K562 (cell line): ENCODE results near the gene PCBP4. TPM values are rescaled to one million over a fixed set of nuclear protein-coding genes. Genes with fewer than 3 reads are reported as not detected.

Experiments
- ATAC-seq: fragments of 200-7000 bp; cut with Tn5 transposase; 3 replicates; pipeline ENCODE4 v1.9.1; 2020; ENCODE audit warnings: moderate library complexity
- BruUV-seq: library from RNA; stranded (reverse); fragments of 400-500 nt; replicated peaks from 2 replicates; lab custom pipeline; 2021; lab: Mats Ljungman, UMichigan
- CTCF ChIA-PET: fragments of 300-600 bp; formaldehyde crosslinking; extraction: SDS; loops from one replicate; lab custom pipeline; 2021; ENCODE audit warnings: low intra/inter-chr PET ratio; lab: Yijun Ruan, JAX
- POLR2A ChIA-PET: fragments of 300-600, 350-650 bp; sonication (Branson Sonifier 250); formaldehyde crosslinking; extraction: SDS; loops from one replicate; lab custom pipeline; 2021; ENCODE audit warnings: antibody characterized with exemption, inconsistent platforms; lab: Yijun Ruan, JAX
- DNase-seq, 4 experiments: peaks; one replicate each; pipeline versions ENCODE4 v3.0.0 to v3.0.0-alpha.2; 2011 to 2018; ENCODE audit warnings: low spot score in 3 of 4, mixed read lengths in 3 of 4; ENCODE audit errors: extremely low read depth in 1 of 4
- FAIRE-seq: peaks from 2 replicates; lab custom pipeline; 2011; peaks lifted over from hg19 to GRCh38; lab: Jason Lieb, UNC
- H2AFZ ChIP-seq: 2 replicates; pipeline ENCODE4 v1.6.0; 2011; ENCODE audit warnings: low read depth, low read length, control low read depth, inconsistent platforms
- H3K27ac ChIP-seq: fragments of 200-600 bp; 3 replicates; pipeline ENCODE4 v1.8.0; 2011; ENCODE audit warnings: low read depth, mild to moderate bottlenecking, control low read depth, inconsistent platforms, low read length, moderate library complexity, mixed read lengths; ENCODE audit errors: extremely low read depth
- H3K27me3 ChIP-seq, 2 experiments: fragments of 300-600 bp in 1 of 2; 2 replicates in 1 of 2; 3 replicates in 1 of 2; pipeline versions ENCODE4 v1.6.0 to v1.8.0; 2011; ENCODE audit warnings: inconsistent platforms in 2 of 2, low read length in 2 of 2, mild to moderate bottlenecking in 1 of 2, mixed read lengths in 1 of 2, moderate library complexity in 1 of 2; ENCODE audit not compliant: control insufficient read depth in 2 of 2, insufficient read depth in 2 of 2
- H3K36me3 ChIP-seq: fragments of 300-600 bp; 3 replicates; pipeline ENCODE4 v1.8.0; 2011; ENCODE audit warnings: mild to moderate bottlenecking, low read length, inconsistent platforms; ENCODE audit not compliant: control insufficient read depth, insufficient read depth
- H3K4me1 ChIP-seq, 2 experiments: fragments of 200-600 bp in 1 of 2; replicated peaks in 1 of 2; 2 replicates in 1 of 2; 3 replicates in 1 of 2; pipeline versions ENCODE4 v1.5.1 to v1.8.0; 2011; ENCODE audit warnings: inconsistent platforms in 2 of 2, low read length in 2 of 2, mild to moderate bottlenecking in 1 of 2, mixed read lengths in 1 of 2, moderate library complexity in 1 of 2; ENCODE audit not compliant: control insufficient read depth in 2 of 2, insufficient read depth in 2 of 2
- H3K4me2 ChIP-seq: 2 replicates; pipeline ENCODE4 v1.6.1; 2011; ENCODE audit warnings: low read length, control low read depth, inconsistent platforms, mixed read lengths; ENCODE audit not compliant: insufficient read depth
- H3K4me3 ChIP-seq: fragments of 200-600 bp; sonication (generic), shearing (Covaris generic); 2 replicates; pipeline ENCODE4 v1.5.1; 2016; ENCODE audit warnings: control low read depth, inconsistent platforms
- H3K79me2 ChIP-seq: fragments of 200-600 bp; 3 replicates; pipeline ENCODE4 v1.8.0; 2011; ENCODE audit warnings: low read length, inconsistent platforms; ENCODE audit not compliant: control insufficient read depth, insufficient read depth
- H3K9ac ChIP-seq, 2 experiments: 2 replicates each; pipeline versions ENCODE4 v1.6.0 to v1.6.1; 2011; ENCODE audit warnings: low read depth in 2 of 2, low read length in 2 of 2, control low read depth in 1 of 2, inconsistent platforms in 1 of 2, mild to moderate bottlenecking in 1 of 2, mixed read lengths in 1 of 2; ENCODE audit not compliant: insufficient read depth in 1 of 2
- H3K9me1 ChIP-seq: one replicate; pipeline ENCODE4 v1.6.0; 2011; ENCODE audit warnings: inconsistent platforms, mild to moderate bottlenecking, low read length, moderate library complexity; ENCODE audit not compliant: control insufficient read depth, insufficient read depth
- H3K9me3 ChIP-seq: replicated peaks from 2 replicates; pipeline ENCODE4 v1.5.1; 2011; ENCODE audit warnings: low read depth, low read length, inconsistent platforms; ENCODE audit not compliant: control insufficient read depth, insufficient read depth
- H4K20me1 ChIP-seq: replicated peaks from 2 replicates; pipeline ENCODE4 v1.6.1; 2011; ENCODE audit warnings: low read length, inconsistent platforms, mixed read lengths; ENCODE audit not compliant: control insufficient read depth, insufficient read depth
- ARID1B ChIP-seq: fragments of 450-650 bp; IDR thresholded peaks from 2 replicates; pipeline ENCODE4 v1.6.1; 2016; ENCODE audit warnings: antibody characterized with exemption, mild to moderate bottlenecking, inconsistent platforms
- CEBPB ChIP-seq: fragments of 450-650 bp; IDR thresholded peaks from 2 replicates; pipeline ENCODE4 v1.6.1; 2016; ENCODE audit warnings: missing genetic modification characterization, missing compliant biosample characterization
- CUX1 ChIP-seq: fragments of 200-800 bp; sonication (Bioruptor generic); IDR thresholded peaks from 2 replicates; pipeline ENCODE4 v1.6.1; 2016; ENCODE audit warnings: missing genetic modification characterization, missing compliant biosample characterization
- DNMT1 ChIP-seq: fragments of 450-650 bp; IDR thresholded peaks from 2 replicates; pipeline ENCODE4 v1.6.1; 2016; ENCODE audit warnings: antibody characterized with exemption, mild to moderate bottlenecking
- FOXP1 ChIP-seq: sonication (generic); formaldehyde crosslinking; IDR thresholded peaks from 2 replicates; pipeline ENCODE4 v1.8.0; 2022; ENCODE audit warnings: mild to moderate bottlenecking, missing genetic modification reagents
- HCFC1 ChIP-seq: IDR thresholded peaks from 2 replicates; pipeline ENCODE4 v1.6.1; 2012; ENCODE audit warnings: low read depth, low read length, improper control_type of control experiment
- HDAC1 ChIP-seq, 2 experiments: fragments of 450-650 bp; IDR thresholded peaks; 2 replicates each; pipeline ENCODE4 v1.6.1; 2016 to 2017; ENCODE audit warnings: inconsistent platforms in 1 of 2, mild to moderate bottlenecking in 1 of 2, moderate library complexity in 1 of 2
- ILK ChIP-seq: fragments of 450-650 bp; IDR thresholded peaks from 2 replicates; pipeline ENCODE4 v1.6.1; 2016; ENCODE audit warnings: missing genetic modification characterization, low read depth, mild to moderate bottlenecking, missing compliant biosample characterization, moderate library complexity, borderline replicate concordance
- KAT2B ChIP-seq: IDR thresholded peaks from one replicate; pipeline ENCODE4 v1.6.1; 2012; ENCODE audit warnings: low read depth, mild to moderate bottlenecking, control low read depth, inconsistent platforms, low read length, moderate library complexity
- PHB2 ChIP-seq: fragments of 450-650 bp; IDR thresholded peaks from 2 replicates; pipeline ENCODE4 v1.6.1; 2017; ENCODE audit warnings: low read depth
- RBM15 ChIP-seq: fragments of 200-400 bp; formaldehyde crosslinking; IDR thresholded peaks from 2 replicates; pipeline ENCODE4 v1.6.1; 2018; ENCODE audit warnings: mild to moderate bottlenecking, low read length, moderate library complexity; ENCODE audit not compliant: insufficient read depth
- RBM22 ChIP-seq: fragments of 200-400 bp; formaldehyde crosslinking; IDR thresholded peaks from 2 replicates; pipeline ENCODE4 v1.6.1; 2018; ENCODE audit warnings: low read length, low read depth; ENCODE audit not compliant: poor library complexity, severe bottlenecking
- ZBTB7A ChIP-seq: IDR thresholded peaks from 2 replicates; pipeline ENCODE4 v1.6.1; 2011; ENCODE audit warnings: low read depth, mild to moderate bottlenecking, low read length, moderate library complexity, borderline replicate concordance; ENCODE audit not compliant: control insufficient read depth
- ZNF740 ChIP-seq, 3 experiments: fragments of 200-800 bp in 1 of 3; sonication (Bioruptor generic) in 1 of 3; sonication (generic) in 1 of 3; formaldehyde crosslinking in 1 of 3; IDR thresholded peaks; 2 replicates each; pipeline versions ENCODE4 v1.6.1 to v1.8.0; 2016 to 2022; ENCODE audit warnings: mild to moderate bottlenecking in 2 of 3, missing compliant biosample characterization in 2 of 3, missing genetic modification characterization in 2 of 3, missing genetic modification reagents in 1 of 3
- WGBS: fragments of 100-300 bp; shearing (Covaris generic); methylation state at CpG from one replicate; pipeline ENCODE4 v1.1.6; 2016; ENCODE audit warnings: low coverage, mixed read lengths; ENCODE audit not compliant: insufficient coverage; ENCODE audit errors: missing lambda C conversion rate; 5-methylcytosine and 5-hydroxymethylcytosine counted together
- in situ Hi-C: fragments of 300-500 bp; cut with MboI; formaldehyde crosslinking; loops from 4 replicates; pipeline ENCODE4 v1.15.0; 2018; ENCODE audit warnings: inconsistent platforms, mixed read lengths
- intact Hi-C: fragments of 100-400 bp; cut with micrococcal nuclease; formaldehyde crosslinking; loops from 2 replicates; pipeline ENCODE4 v1.14.2; 2022
- polyA plus RNA-seq, 8 experiments: library from polyadenylated mRNA; depleted of rRNA in 4 of 8; stranded (reverse) in 5 of 8; unstranded in 3 of 8; fragments of >200 nt; fragmentation: Nextera tagmentation in 2 of 8; fragmentation: Illumina TruSeq in 1 of 8; extraction: Ambion mirVana in 2 of 8; extraction: Trizol in 1 of 8; gene quantifications; 2 replicates each; pipeline versions ENCODE4 v1.2.1 to v1.2.3, GENCODE V29; 2011 to 2014; ENCODE audit warnings: inconsistent platforms in 1 of 8, missing spikeins in 1 of 8
- total RNA-seq, 7 experiments: library from RNA; depleted of rRNA in 6 of 7; stranded (reverse); fragments of >200 nt in 6 of 7; fragmentation: Illumina TruSeq in 2 of 7; extraction: Trizol in 2 of 7; gene quantifications; 2 replicates each; pipeline versions ENCODE4 v1.2.1 to v1.2.3, GENCODE V29; 2011 to 2021; ENCODE audit warnings: low replicate concordance in 1 of 7

Gene PCBP4
- total and polyA plus RNA-seq, 9 of the 15 experiments (the other 6 are each of a cell fraction or from before 2014, with no cell fraction given): 0.06 to 5.8 (median 2.6) TPM

- TF ChIP-seq ZBTB7A (0 out of 2 replicates have a peak, but pooled peaks have one; percentile 16), KAT2B (no peak), PHB2 (no peak), ARID1B (no peak), HCFC1 (no peak), HDAC1 (IDR thresholded peaks at IDR 0.05) (peak in 1 of 2 experiments; percentile 61; a peak in 1 of 4 replicates), FOXP1 (CRISPR knock-in tag) (0 out of 2 replicates have a peak, but pooled peaks have one; percentile 34), ZNF740 (CRISPR knock-in tag; IDR thresholded peaks at IDR 0.05) (peak; percentile 78; the same call in 1 of the 2 replicates), ZNF740 (tag; IDR thresholded peaks at IDR 0.05) (no peak), CEBPB (no peak), RBM15 (no peak), ILK (no peak), RBM22 (no peak), DNMT1 (no peak), CUX1 (no peak)
- TF ChIP-seq, all 486 proteins: peak for 4
- Histone ChIP-seq H3K9ac (peak overlapping the region; percentile 78 to 92), H4K20me1 (no peaks in the 10 kb centered on the region), H3K9me1 (peaks cover 5% of the 10 kb centered on the region), H3K79me2 (peaks cover 35% of the 10 kb centered on the region), H3K36me3 (peaks cover 41% of the 10 kb centered on the region; the same call in 2 of the 3 replicates), H3K4me1 (peaks cover 19 to 33% of the 10 kb centered on the region in 2 experiments; a peak in 4 of 5 replicates), H3K27ac (peak overlapping the region; percentile 61), H2AFZ (no peak overlapping the region), H3K9me3 (no peaks in the 10 kb centered on the region), H3K4me2 (peak overlapping the region; percentile 83), H3K4me3 (peak overlapping the region; percentile 90), H3K27me3 (no peaks in the 10 kb centered on the region)
- BruUV-seq: no TSS peak
- ChIA-PET POLR2A (interaction anchor here (0.6 to 1.2 kb wide), 7 partner anchors 9 to 218 kb away, joined by 3 to 6 read pairs (median 4); partner anchors contain the start of gene ACY1), CTCF (interaction anchor here (1.0 kb wide), 1 partner anchor 203 kb away, joined by 4 read pairs; no protein-coding TSS in a partner anchor)
- intact Hi-C loops: loop anchor here (5.0 kb wide), 1 partner anchor 201 kb away; no protein-coding TSS in a partner anchor
- 0% methylated on average over 11 of the region's 20 CpGs for WGBS
- in situ Hi-C loops: no loop called here
- ATAC-seq: no peak
- DNase-seq: peak in 1 of 4 experiments; percentile 20
- no peak for FAIRE-seq
Observed at GRCh38 chr3:51941463-51941797, 25.8 kb downstream of the PCBP4 start.
